Astrocyte of the cerebellum (primary cell): ENCODE measurements around the gene MORN1.

Experiments
- DNase-seq: peaks from one replicate; pipeline ENCODE4 v3.0.0-alpha.2; 2011; ENCODE audit warnings: low read depth
- H3K4me3 ChIP-seq: 2 replicates; pipeline ENCODE4 v1.5.1; 2011; ENCODE audit warnings: mild to moderate bottlenecking, low read depth, low read length, moderate library complexity
- CTCF ChIP-seq: IDR thresholded peaks from 2 replicates; pipeline ENCODE4 v1.5.1; 2012; ENCODE audit warnings: low read length, low read depth, moderate library complexity, mild to moderate bottlenecking; ENCODE audit errors: missing control alignments
- in situ Hi-C: cut with HindIII; loops from 2 replicates; pipeline ENCODE4 v1.10.0; 2017; ENCODE audit warnings: low sequenced_read_pairs

Gene MORN1

GRCh38 chr1:2307972-2308371 lies 83.4 kb downstream of the MORN1 start:
- H3K4me3 ChIP-seq, result no peak overlapping the region
- TF ChIP-seq CTCF, result no peak
- in situ Hi-C loops, result no loop called here
- no peak for DNase-seq

GRCh38 chr1:2307064-2307605 lies 84.2 kb downstream of the MORN1 start:
- no peak overlapping the region for H3K4me3 ChIP-seq
- TF ChIP-seq CTCF, result no peak
- no peak for DNase-seq
- in situ Hi-C loops, result no loop called here

GRCh38 chr1:2306151-2306978 lies 85.0 kb downstream of the MORN1 start:
- no peak for DNase-seq
- H3K4me3 ChIP-seq, result no peak overlapping the region
- in situ Hi-C loops, result no loop called here
- TF ChIP-seq CTCF, result no peak

- H3K4me3 ChIP-seq, result no peak overlapping the region
- DNase-seq, result no peak
- TF ChIP-seq CTCF, result no peak
- in situ Hi-C loops, result loop anchor here (5.0 kb wide), 2 partner anchors 42 to 108 kb away; no protein-coding TSS in a partner anchor
Measured at GRCh38 chr1:2304921-2305681, 86.3 kb downstream of the MORN1 start.

GRCh38 chr1:2304282-2304681 lies 87.1 kb downstream of the MORN1 start:
- no peak overlapping the region for H3K4me3 ChIP-seq
- in situ Hi-C loops, result loop anchor here (5.0 kb wide), 2 partner anchors 43 to 107 kb away; no protein-coding TSS in a partner anchor
- no peak for DNase-seq
- TF ChIP-seq CTCF, result no peak

- in situ Hi-C loops, result loop anchor here (5.0 kb wide), 2 partner anchors 44 to 106 kb away; no protein-coding TSS in a partner anchor
- H3K4me3 ChIP-seq, result no peak overlapping the region
- TF ChIP-seq CTCF, result no peak
- DNase-seq, result no peak
Measured at GRCh38 chr1:2303781-2304180, 87.6 kb downstream of the MORN1 start.
